CMK (cell line): ENCODE measurements around the gene PLEKHD1.
"Not testable (repeated sequence)": the region's sequence is repeated elsewhere in the genome, so short reads cannot be mapped to it uniquely, and the experiment has no call there.

Experiments
- DNase-seq: peaks from one replicate; pipeline ENCODE4 v3.0.0-alpha.2; 2010; ENCODE audit warnings: low read depth

PLEKHD1 gene

GRCh38 chr14:69484444-69485314 lies at the start of gene PLEKHD1:
PLEKHD1 (plus strand) TSS chr14:69484728; CDS start chr14:69484966, 238 bp downstream.
- no peak for DNase-seq

- DNase-seq: no peak
These were observed 44.8 kb upstream of the PLEKHD1 start for GRCh38 chr14:69439521-69440270.

DNA sequence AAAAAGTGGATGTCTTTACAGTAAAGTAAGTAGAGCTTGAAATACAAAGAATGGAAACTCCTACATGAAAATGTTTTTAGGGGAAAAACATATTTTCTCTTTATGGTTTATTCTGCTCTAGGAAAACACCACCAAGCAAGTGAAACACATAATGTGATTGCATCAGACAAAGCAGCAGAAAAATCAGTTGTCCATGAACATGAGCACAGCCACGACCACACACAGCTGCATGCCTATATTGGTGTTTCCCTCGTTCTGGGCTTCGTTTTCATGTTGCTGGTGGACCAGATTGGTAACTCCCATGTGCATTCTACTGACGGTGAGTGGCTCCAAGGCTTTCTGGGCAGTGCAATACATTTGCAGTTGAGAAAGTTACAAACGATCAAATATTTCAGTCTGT lies 42.6 kb upstream of the PLEKHD1 start:
- DNase-seq: no peak

GRCh38 chr14:69443296-69443805 lies 41.2 kb upstream of the PLEKHD1 start:
- DNase-seq: no peak

- DNase-seq: no peak
These were observed 35.3 kb upstream of the PLEKHD1 start for GRCh38 chr14:69449216-69449615.

- no peak for DNase-seq
These were observed 32.6 kb upstream of the PLEKHD1 start for GRCh38 chr14:69451941-69452340.

DNA sequence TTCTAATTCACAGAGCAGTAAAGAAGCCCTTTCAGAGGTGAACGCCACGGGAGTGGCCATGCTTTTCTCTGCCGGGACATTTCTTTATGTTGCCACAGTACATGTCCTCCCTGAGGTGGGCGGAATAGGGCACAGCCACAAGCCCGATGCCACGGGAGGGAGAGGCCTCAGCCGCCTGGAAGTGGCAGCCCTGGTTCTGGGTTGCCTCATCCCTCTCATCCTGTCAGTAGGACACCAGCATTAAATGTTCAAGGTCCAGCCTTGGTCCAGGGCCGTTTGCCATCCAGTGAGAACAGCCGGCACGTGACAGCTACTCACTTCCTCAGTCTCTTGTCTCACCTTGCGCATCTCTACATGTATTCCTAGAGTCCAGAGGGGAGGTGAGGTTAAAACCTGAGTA lies 26.2 kb upstream of the PLEKHD1 start:
- DNase-seq: no peak

- DNase-seq: no peak
These were observed 25.4 kb upstream of the PLEKHD1 start for GRCh38 chr14:69459122-69459521.

DNA sequence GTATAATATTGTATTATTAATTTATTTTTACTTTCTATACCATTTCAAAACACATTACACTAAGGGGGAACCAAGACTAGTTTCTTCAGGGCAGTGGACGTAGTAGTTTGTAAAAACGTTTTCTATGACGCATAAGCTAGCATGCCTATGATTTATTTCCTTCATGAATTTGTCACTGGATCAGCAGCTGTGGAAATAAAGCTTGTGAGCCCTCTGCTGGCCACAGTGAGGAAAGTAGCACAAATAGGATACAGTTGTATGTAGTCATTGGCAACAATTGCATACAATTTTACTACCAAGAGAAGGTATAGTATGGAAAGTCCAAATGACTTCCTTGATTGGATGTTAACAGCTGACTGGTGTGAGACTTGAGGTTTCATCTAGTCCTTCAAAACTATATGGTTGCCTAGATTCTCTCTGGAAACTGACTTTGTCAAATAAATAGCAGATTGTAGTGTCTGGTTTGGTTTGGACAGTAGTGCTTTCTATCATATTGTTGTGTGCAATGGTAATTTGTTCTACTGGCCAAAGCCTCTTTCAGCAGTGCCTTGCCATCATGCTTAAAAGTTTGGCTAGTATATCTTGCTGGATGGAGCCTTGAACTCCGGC lies 24.3 kb upstream of the PLEKHD1 start:
- peak; percentile 11 for DNase-seq

DNA sequence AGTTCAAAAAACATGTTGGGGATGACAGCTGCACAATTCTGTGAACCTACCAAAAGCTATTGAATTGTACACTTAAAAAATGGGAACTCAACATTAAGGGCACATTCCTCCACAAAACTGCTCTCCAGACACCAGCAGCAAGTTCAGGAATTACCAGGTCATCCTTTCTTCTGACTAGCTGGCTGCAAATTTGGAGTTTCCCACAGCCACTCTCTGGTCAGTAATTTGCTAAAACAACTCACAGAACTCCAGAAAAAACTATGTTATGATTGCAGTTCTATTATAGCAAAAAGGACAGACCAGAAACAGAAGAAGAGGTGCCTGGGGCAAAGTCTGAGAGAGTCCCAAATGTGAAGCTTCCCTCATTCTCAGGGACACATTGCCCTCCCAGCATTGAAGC lies 20.1 kb upstream of the PLEKHD1 start:
- DNase-seq: no peak

DNA sequence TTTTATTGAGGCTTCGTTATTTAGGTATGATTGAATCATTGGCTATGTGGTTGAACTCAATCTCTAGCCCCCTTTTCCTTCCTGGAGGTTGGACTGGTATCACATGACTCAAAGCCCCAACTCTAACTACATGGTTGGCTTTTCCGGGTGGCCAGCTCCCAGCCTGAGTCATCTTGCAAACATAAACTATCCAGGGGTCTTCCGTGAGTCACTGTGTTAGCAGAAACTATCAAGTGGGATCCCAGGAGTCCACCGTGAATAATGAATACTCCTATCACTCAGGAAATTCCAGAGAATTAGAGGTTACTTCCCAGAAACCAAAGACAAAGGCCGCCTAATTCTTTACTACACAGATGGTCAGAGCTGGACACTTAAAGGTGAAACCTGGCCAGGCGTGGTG lies 19.7 kb upstream of the PLEKHD1 start:
- DNase-seq: no peak

- no peak for DNase-seq
These were observed 15.6 kb upstream of the PLEKHD1 start for GRCh38 chr14:69468949-69469348.

GRCh38 chr14:69471436-69471835 lies 13.1 kb upstream of the PLEKHD1 start:
- DNase-seq: no peak

GRCh38 chr14:69471916-69472315 lies 12.6 kb upstream of the PLEKHD1 start:
- no peak for DNase-seq

GRCh38 chr14:69473260-69473659 lies 11.3 kb upstream of the PLEKHD1 start:
- no peak for DNase-seq

- no peak for DNase-seq
These were observed 10.6 kb upstream of the PLEKHD1 start for GRCh38 chr14:69473946-69474345.

DNA sequence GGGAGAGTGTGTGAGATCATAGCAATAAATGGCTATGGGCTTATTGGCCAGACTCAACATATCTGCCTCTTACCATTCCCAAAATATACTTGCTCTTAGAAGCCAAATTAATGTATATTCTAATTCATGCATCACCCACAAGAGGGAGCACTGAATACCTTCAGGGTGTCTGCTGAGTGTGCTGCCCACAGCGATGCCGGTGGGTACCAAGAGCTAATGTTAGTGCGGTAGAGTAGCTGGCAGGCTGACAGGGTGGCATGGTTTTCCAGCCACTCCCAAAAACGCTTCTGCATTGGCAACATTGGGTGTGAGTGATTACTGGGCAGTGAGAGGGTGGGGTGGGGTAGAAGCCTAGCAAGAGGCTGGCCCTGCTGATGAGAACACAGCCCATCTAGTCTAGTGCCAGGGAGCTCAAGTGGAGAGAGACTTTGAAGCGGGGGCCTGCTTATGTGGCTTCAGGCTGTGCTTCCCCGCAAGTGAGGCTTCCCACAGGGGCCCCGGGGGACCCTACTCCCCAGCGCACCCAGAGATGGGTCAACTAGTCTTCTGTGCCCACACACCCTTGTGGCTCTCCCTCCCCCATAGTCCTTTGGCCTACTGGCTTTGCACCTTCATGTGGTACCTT lies 9.2 kb upstream of the PLEKHD1 start:
- DNase-seq: no peak

DNA sequence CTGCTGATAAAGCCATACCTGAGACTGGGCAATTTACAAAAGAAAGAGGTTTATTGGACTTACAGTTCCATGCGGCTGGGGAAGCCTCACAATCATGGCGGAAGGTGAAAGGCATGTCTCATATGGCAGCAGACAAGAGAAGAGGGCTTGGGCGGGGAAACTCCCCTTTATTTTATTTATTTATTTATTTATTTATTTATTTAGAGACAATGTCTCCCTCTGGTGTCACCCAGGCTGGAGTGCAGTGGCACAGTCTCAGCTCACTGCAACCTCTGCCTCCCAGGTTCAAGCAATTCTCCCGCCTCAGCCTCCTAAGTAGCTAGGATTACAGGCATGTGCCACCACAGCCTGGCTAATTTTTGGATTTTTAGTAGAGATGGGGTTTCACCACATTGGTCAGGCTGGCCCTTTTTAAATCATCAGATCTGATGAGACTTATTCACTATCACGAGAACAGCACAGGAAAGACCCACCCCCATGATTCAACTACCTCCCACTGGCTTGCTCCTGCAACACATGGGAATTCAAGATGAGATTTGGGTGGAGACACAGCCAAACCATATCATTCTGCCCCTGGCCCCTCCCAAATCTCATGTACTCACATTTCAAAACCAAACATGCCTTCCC lies 7.6 kb upstream of the PLEKHD1 start:
- DNase-seq: not testable (repeated sequence)

GRCh38 chr14:69478055-69478454 lies 6.5 kb upstream of the PLEKHD1 start:
- not testable (repeated sequence) for DNase-seq

DNA sequence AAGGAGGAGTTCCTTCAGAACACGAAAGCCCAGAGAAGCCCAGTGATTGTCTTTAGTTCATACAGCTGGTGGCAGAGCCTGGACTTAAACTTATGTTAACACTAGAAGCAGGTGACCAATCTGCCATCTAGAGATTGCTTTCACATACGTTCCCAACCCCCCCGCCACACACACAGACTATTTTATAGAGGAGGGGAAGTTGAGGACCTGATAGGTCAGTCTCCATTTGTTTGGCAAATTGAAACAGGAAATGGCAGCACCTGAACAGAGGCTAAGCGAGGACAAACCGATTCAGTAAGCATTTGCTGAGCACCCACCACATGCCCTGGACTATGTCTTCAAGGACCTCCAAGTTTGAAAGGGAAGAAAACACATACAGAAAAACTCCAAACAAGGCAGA lies 4.8 kb upstream of the PLEKHD1 start:
- no peak for DNase-seq

DNA sequence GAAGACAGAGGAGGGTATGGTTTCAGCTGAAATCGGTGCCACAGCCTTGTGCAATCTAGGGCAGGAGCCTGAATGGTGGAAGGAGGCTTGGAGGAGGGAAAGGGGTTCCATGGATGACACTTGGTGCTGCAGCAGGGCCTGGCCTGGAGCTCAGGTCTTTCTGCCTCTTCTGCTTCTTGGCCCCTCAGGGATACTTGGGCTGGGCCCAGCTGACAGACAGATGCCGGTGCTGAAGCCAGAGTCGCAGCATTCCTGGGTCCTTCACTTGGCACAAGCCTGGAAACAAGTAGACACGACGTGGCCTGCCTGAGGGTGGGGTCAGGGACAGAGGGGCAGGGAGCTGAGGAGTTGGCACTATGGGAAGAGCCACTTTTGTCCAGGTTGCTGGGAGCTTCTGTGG lies 4.4 kb upstream of the PLEKHD1 start:
- no peak for DNase-seq
